Measurements from ENCODE around the gene POLR3A. TPM values are rescaled to one million over a fixed set of nuclear protein-coding genes. Genes with fewer than 3 reads are reported as not detected.

POLR3A gene
- total and polyA plus RNA-seq, 9 donors, result 4.8 to 15.0 (median 12.8) TPM

DNA sequence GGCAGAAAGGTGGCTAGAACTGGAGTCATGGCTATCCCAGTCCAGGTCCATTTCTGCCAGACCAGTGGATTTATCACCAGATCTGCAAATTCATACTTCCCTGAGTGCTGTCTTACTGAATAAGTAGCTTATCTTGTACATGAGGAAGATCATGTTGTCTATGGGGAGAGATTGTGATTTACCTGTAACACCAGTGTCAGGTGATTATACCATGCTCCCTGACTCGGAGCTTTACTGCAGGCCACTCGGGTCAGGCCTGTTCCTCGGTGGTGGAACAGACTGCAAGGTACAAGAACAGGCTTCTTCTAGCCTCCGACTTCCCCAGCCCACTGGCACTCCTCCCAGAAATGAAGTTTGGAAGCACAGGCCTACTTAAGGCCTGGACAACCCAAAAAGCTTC, 60.2 kb downstream of the POLR3A start:
- intact Hi-C loops (cut with DNase I), result loop anchor here in 1 of 4 donors (5.0 kb wide), 1 partner anchor 122 kb away; no protein-coding TSS in a partner anchor
- Histone ChIP-seq H3K27ac (no peak overlapping the region), H3K27me3 (no peaks in the 10 kb centered on the region), H3K4me3 (no peak overlapping the region), H3K36me3 (no peaks in the 10 kb centered on the region), H3K9me3 (no peaks in the 10 kb centered on the region), H3K4me1 (ENCODE audit: insufficient read depth) (peaks cover 4% of the 10 kb centered on the region)
- TF ChIP-seq POLR2A (IDR thresholded peaks at IDR 0.05) (no peak), EP300 (IDR thresholded peaks at IDR 0.05) (no peak)
- TF ChIP-seq, protein P1, sequence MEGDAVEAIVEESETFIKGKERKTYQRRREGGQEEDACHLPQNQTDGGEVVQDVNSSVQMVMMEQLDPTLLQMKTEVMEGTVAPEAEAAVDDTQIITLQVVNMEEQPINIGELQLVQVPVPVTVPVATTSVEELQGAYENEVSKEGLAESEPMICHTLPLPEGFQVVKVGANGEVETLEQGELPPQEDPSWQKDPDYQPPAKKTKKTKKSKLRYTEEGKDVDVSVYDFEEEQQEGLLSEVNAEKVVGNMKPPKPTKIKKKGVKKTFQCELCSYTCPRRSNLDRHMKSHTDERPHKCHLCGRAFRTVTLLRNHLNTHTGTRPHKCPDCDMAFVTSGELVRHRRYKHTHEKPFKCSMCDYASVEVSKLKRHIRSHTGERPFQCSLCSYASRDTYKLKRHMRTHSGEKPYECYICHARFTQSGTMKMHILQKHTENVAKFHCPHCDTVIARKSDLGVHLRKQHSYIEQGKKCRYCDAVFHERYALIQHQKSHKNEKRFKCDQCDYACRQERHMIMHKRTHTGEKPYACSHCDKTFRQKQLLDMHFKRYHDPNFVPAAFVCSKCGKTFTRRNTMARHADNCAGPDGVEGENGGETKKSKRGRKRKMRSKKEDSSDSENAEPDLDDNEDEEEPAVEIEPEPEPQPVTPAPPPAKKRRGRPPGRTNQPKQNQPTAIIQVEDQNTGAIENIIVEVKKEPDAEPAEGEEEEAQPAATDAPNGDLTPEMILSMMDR (IDR thresholded peaks at IDR 0.05), result no peak
- 17 to 36% (median 22%) methylated on average over 4 of the region's 4 CpGs for WGBS, 3 donors
- peak; percentile 39 to 58 (median 51) for DNase-seq

DNA sequence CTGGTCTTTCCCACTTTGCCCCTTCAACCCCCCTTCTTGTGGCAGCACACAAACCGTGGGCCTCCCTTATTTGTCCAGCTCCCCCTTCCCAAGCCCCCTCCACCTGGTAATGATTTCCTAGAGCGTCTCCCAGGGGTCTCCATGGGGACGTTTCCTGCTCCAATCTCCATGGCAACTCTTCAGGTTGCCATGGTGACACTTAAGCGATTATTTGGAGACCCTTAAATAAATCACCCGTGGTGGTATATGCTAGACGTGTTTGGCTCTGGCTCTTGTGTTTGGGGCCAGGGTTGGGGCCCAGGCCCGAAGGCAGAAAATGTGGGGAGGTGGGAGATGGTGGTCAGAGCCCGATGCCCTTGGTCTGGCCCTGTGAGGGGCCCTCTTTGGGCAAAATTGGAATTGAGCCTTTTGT, 61.7 kb downstream of the POLR3A start:
- H3K36me3 ChIP-seq, result no peaks in the 10 kb centered on the region
- peaks cover 4% of the 10 kb centered on the region for H3K4me1 ChIP-seq (ENCODE audit: insufficient read depth)
- H3K27me3 ChIP-seq, result no peaks in the 10 kb centered on the region
- DNase-seq, result no peak
- 39 to 46% (median 40%) methylated on average over 8 of the region's 8 CpGs for WGBS, 3 donors
- TF ChIP-seq EP300 (IDR thresholded peaks at IDR 0.05), result no peak
- TF ChIP-seq POLR2A (IDR thresholded peaks at IDR 0.05), result no peak
- TF ChIP-seq, protein P1 (IDR thresholded peaks at IDR 0.05), result no peak
- intact Hi-C loops (cut with DNase I), result loop anchor here in 1 of 4 donors (5.0 kb wide), 1 partner anchor 120 kb away; no protein-coding TSS in a partner anchor
- H3K9me3 ChIP-seq, result no peaks in the 10 kb centered on the region
- no peak overlapping the region for H3K27ac ChIP-seq
- no peak overlapping the region for H3K4me3 ChIP-seq

DNA sequence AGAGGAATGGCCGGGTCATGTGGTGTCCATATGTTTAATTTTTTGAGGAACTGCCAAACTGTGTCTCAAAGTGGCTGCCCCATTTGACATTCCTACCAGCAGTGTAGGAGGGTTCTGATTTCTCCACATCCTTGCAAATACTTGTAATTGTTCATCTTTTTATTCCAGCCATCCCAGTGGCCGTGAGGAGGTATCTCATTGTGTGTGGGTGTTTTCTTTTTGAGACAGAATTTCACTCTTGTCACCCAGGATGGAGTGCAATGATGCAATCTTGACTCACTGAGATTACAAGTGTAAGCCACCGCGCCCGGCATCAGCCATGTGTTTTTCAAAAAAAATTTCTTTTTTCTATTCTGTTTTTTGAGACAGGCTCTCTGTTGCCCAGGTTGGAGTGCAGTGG, 64.0 kb downstream of the POLR3A start:
- Histone ChIP-seq H3K4me1 (ENCODE audit: insufficient read depth) (no peaks in the 10 kb centered on the region), H3K27ac (no peak overlapping the region), H3K36me3 (no peaks in the 10 kb centered on the region), H3K4me3 (no peak overlapping the region), H3K27me3 (no peaks in the 10 kb centered on the region), H3K9me3 (no peaks in the 10 kb centered on the region)
- DNase-seq, result no peak
- intact Hi-C loops (cut with DNase I), result loop anchor here in 1 of 4 donors (5.0 kb wide), 1 partner anchor 118 kb away; no protein-coding TSS in a partner anchor
- TF ChIP-seq, protein P1 (IDR thresholded peaks at IDR 0.05), result no peak
- no peak for TF ChIP-seq POLR2A (IDR thresholded peaks at IDR 0.05)
- TF ChIP-seq EP300 (IDR thresholded peaks at IDR 0.05), result no peak
- 64 to 85% (median 75%) methylated on average over 5 of the region's 5 CpGs for WGBS, 3 donors

DNA sequence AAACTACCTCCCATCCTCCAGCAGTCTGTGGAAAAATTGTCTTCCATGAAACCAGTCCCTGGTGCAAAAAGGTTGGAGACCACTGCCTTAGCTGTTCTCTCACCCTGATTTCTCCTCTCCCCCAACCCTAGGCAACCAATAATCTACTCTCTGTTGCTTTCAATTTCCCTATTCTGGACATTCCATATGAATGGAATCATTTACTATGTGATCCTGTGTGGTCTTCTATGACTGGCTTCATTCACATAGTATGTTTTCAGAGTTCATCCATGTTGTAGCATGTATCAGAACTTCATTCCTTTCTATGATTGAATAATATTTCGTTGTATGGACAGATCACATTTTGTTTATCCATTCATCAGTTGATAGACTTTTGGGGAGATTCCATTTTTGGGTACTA, 64.5 kb downstream of the POLR3A start:
- Histone ChIP-seq H3K36me3 (no peaks in the 10 kb centered on the region), H3K27me3 (no peaks in the 10 kb centered on the region), H3K9me3 (no peaks in the 10 kb centered on the region), H3K4me3 (no peak overlapping the region), H3K4me1 (ENCODE audit: insufficient read depth) (peaks cover 1% of the 10 kb centered on the region), H3K27ac (no peak overlapping the region)
- WGBS, 3 donors, result 93 to 97% (median 96%) methylated on average over 1 of the region's 1 CpG
- TF ChIP-seq EP300 (IDR thresholded peaks at IDR 0.05) (no peak), POLR2A (IDR thresholded peaks at IDR 0.05) (no peak)
- TF ChIP-seq, protein P1 (IDR thresholded peaks at IDR 0.05), result no peak
- intact Hi-C loops (cut with DNase I), result loop anchor here in 1 of 4 donors (5.0 kb wide), 1 partner anchor 118 kb away; no protein-coding TSS in a partner anchor
- DNase-seq, result no peak
